K562 (cell line): ENCODE measurements around the gene ME3. TPM values are rescaled to one million over a fixed set of nuclear protein-coding genes. Genes with fewer than 3 reads are reported as not detected.
"Not testable (repeated sequence)": the region's sequence is repeated elsewhere in the genome, so short reads cannot be mapped to it uniquely, and the experiment has no call there.

Experiments
- ATAC-seq: fragments of 200-7000 bp; cut with Tn5 transposase; 3 replicates; pipeline ENCODE4 v1.9.1; 2020; ENCODE audit warnings: moderate library complexity
- BruUV-seq: library from RNA; stranded (reverse); fragments of 400-500 nt; replicated peaks from 2 replicates; lab custom pipeline; 2021; lab: Mats Ljungman, UMichigan
- CTCF ChIA-PET: fragments of 300-600 bp; formaldehyde crosslinking; extraction: SDS; loops from one replicate; lab custom pipeline; 2021; ENCODE audit warnings: low intra/inter-chr PET ratio; lab: Yijun Ruan, JAX
- POLR2A ChIA-PET: fragments of 300-600, 350-650 bp; sonication (Branson Sonifier 250); formaldehyde crosslinking; extraction: SDS; loops from one replicate; lab custom pipeline; 2021; ENCODE audit warnings: antibody characterized with exemption, inconsistent platforms; lab: Yijun Ruan, JAX
- DNase-seq, 4 experiments: peaks; one replicate each; pipeline versions ENCODE4 v3.0.0 to v3.0.0-alpha.2; 2011 to 2018; ENCODE audit warnings: low spot score in 3 of 4, mixed read lengths in 3 of 4; ENCODE audit errors: extremely low read depth in 1 of 4
- FAIRE-seq: peaks from 2 replicates; lab custom pipeline; 2011; peaks lifted over from hg19 to GRCh38; lab: Jason Lieb, UNC
- H2AFZ ChIP-seq: 2 replicates; pipeline ENCODE4 v1.6.0; 2011; ENCODE audit warnings: low read depth, low read length, control low read depth, inconsistent platforms
- H3K27ac ChIP-seq: fragments of 200-600 bp; 3 replicates; pipeline ENCODE4 v1.8.0; 2011; ENCODE audit warnings: low read depth, mild to moderate bottlenecking, control low read depth, inconsistent platforms, low read length, moderate library complexity, mixed read lengths; ENCODE audit errors: extremely low read depth
- H3K27me3 ChIP-seq, 2 experiments: fragments of 300-600 bp in 1 of 2; 2 replicates in 1 of 2; 3 replicates in 1 of 2; pipeline versions ENCODE4 v1.6.0 to v1.8.0; 2011; ENCODE audit warnings: inconsistent platforms in 2 of 2, low read length in 2 of 2, mild to moderate bottlenecking in 1 of 2, mixed read lengths in 1 of 2, moderate library complexity in 1 of 2; ENCODE audit not compliant: control insufficient read depth in 2 of 2, insufficient read depth in 2 of 2
- H3K36me3 ChIP-seq: fragments of 300-600 bp; 3 replicates; pipeline ENCODE4 v1.8.0; 2011; ENCODE audit warnings: mild to moderate bottlenecking, low read length, inconsistent platforms; ENCODE audit not compliant: control insufficient read depth, insufficient read depth
- H3K4me1 ChIP-seq, 2 experiments: fragments of 200-600 bp in 1 of 2; replicated peaks in 1 of 2; 2 replicates in 1 of 2; 3 replicates in 1 of 2; pipeline versions ENCODE4 v1.5.1 to v1.8.0; 2011; ENCODE audit warnings: inconsistent platforms in 2 of 2, low read length in 2 of 2, mild to moderate bottlenecking in 1 of 2, mixed read lengths in 1 of 2, moderate library complexity in 1 of 2; ENCODE audit not compliant: control insufficient read depth in 2 of 2, insufficient read depth in 2 of 2
- H3K4me2 ChIP-seq: 2 replicates; pipeline ENCODE4 v1.6.1; 2011; ENCODE audit warnings: low read length, control low read depth, inconsistent platforms, mixed read lengths; ENCODE audit not compliant: insufficient read depth
- H3K4me3 ChIP-seq: fragments of 200-600 bp; sonication (generic), shearing (Covaris generic); 2 replicates; pipeline ENCODE4 v1.5.1; 2016; ENCODE audit warnings: control low read depth, inconsistent platforms
- H3K79me2 ChIP-seq: fragments of 200-600 bp; 3 replicates; pipeline ENCODE4 v1.8.0; 2011; ENCODE audit warnings: low read length, inconsistent platforms; ENCODE audit not compliant: control insufficient read depth, insufficient read depth
- H3K9ac ChIP-seq, 2 experiments: 2 replicates each; pipeline versions ENCODE4 v1.6.0 to v1.6.1; 2011; ENCODE audit warnings: low read depth in 2 of 2, low read length in 2 of 2, control low read depth in 1 of 2, inconsistent platforms in 1 of 2, mild to moderate bottlenecking in 1 of 2, mixed read lengths in 1 of 2; ENCODE audit not compliant: insufficient read depth in 1 of 2
- H3K9me1 ChIP-seq: one replicate; pipeline ENCODE4 v1.6.0; 2011; ENCODE audit warnings: inconsistent platforms, mild to moderate bottlenecking, low read length, moderate library complexity; ENCODE audit not compliant: control insufficient read depth, insufficient read depth
- H3K9me3 ChIP-seq: replicated peaks from 2 replicates; pipeline ENCODE4 v1.5.1; 2011; ENCODE audit warnings: low read depth, low read length, inconsistent platforms; ENCODE audit not compliant: control insufficient read depth, insufficient read depth
- H4K20me1 ChIP-seq: replicated peaks from 2 replicates; pipeline ENCODE4 v1.6.1; 2011; ENCODE audit warnings: low read length, inconsistent platforms, mixed read lengths; ENCODE audit not compliant: control insufficient read depth, insufficient read depth
- BHLHE40 ChIP-seq: IDR thresholded peaks from 2 replicates; pipeline ENCODE4 v1.6.1; 2011; ENCODE audit warnings: low read length, improper control_type of control experiment
- GTF2F1 ChIP-seq: IDR thresholded peaks from 2 replicates; pipeline ENCODE4 v1.6.1; 2011; ENCODE audit warnings: low read depth, low read length, improper control_type of control experiment
- ID3 ChIP-seq, 2 experiments: fragments of 250-450 bp in 1 of 2; fragments of 450-650 bp in 1 of 2; sonication (Bioruptor Pico) in 1 of 2; IDR thresholded peaks; 2 replicates each; pipeline versions ENCODE4 v1.6.1 to v1.8.0; 2016 to 2021; ENCODE audit warnings: mild to moderate bottlenecking in 2 of 2, moderate library complexity in 2 of 2, missing compliant biosample characterization in 1 of 2, missing genetic modification characterization in 1 of 2
- MCM7 ChIP-seq, 2 experiments: fragments of 450-650 bp; IDR thresholded peaks; 2 replicates each; pipeline ENCODE4 v1.6.1; 2016 to 2018
- MEF2D ChIP-seq: conservative IDR thresholded peaks from 2 replicates; pipeline ENCODE4 v1.6.1; 2016; ENCODE audit warnings: low read depth, missing genetic modification characterization, missing compliant biosample characterization
- NCOA4 ChIP-seq: fragments of 450-650 bp; IDR thresholded peaks from 2 replicates; pipeline ENCODE4 v1.6.1; 2018; ENCODE audit warnings: mild to moderate bottlenecking; ENCODE audit not compliant: partially characterized antibody
- NCOR1 ChIP-seq: fragments of 450-650 bp; IDR thresholded peaks from 2 replicates; pipeline ENCODE4 v1.6.1; 2016; ENCODE audit warnings: mild to moderate bottlenecking, moderate library complexity
- PCBP1 ChIP-seq: fragments of 200-400 bp; formaldehyde crosslinking; IDR thresholded peaks from 2 replicates; pipeline ENCODE4 v1.6.1; 2018; ENCODE audit warnings: mild to moderate bottlenecking, low read depth, low read length; ENCODE audit not compliant: poor library complexity, severe bottlenecking
- ZNF232 ChIP-seq: sonication (generic); formaldehyde crosslinking; IDR thresholded peaks from 2 replicates; pipeline ENCODE4 v1.8.0; 2022; ENCODE audit warnings: mild to moderate bottlenecking, missing genetic modification reagents
- ZNF764 ChIP-seq: fragments of 250-450 bp; sonication (Bioruptor Pico); IDR thresholded peaks from 2 replicates; pipeline ENCODE4 v1.4.0; 2020; ENCODE audit warnings: low read depth, mild to moderate bottlenecking, moderate library complexity
- ZNF780A ChIP-seq: fragments of 250-450 bp; sonication (Bioruptor Pico); IDR thresholded peaks from 2 replicates; pipeline ENCODE4 v1.5.0; 2021; ENCODE audit warnings: mild to moderate bottlenecking
- WGBS: fragments of 100-300 bp; shearing (Covaris generic); methylation state at CpG from one replicate; pipeline ENCODE4 v1.1.6; 2016; ENCODE audit warnings: low coverage, mixed read lengths; ENCODE audit not compliant: insufficient coverage; ENCODE audit errors: missing lambda C conversion rate; 5-methylcytosine and 5-hydroxymethylcytosine counted together
- in situ Hi-C: fragments of 300-500 bp; cut with MboI; formaldehyde crosslinking; loops from 4 replicates; pipeline ENCODE4 v1.15.0; 2018; ENCODE audit warnings: inconsistent platforms, mixed read lengths
- intact Hi-C: fragments of 100-400 bp; cut with micrococcal nuclease; formaldehyde crosslinking; loops from 2 replicates; pipeline ENCODE4 v1.14.2; 2022
- polyA plus RNA-seq, 8 experiments: library from polyadenylated mRNA; depleted of rRNA in 4 of 8; stranded (reverse) in 5 of 8; unstranded in 3 of 8; fragments of >200 nt; fragmentation: Nextera tagmentation in 2 of 8; fragmentation: Illumina TruSeq in 1 of 8; extraction: Ambion mirVana in 2 of 8; extraction: Trizol in 1 of 8; gene quantifications; 2 replicates each; pipeline versions ENCODE4 v1.2.1 to v1.2.3, GENCODE V29; 2011 to 2014; ENCODE audit warnings: inconsistent platforms in 1 of 8, missing spikeins in 1 of 8
- total RNA-seq, 7 experiments: library from RNA; depleted of rRNA in 6 of 7; stranded (reverse); fragments of >200 nt in 6 of 7; fragmentation: Illumina TruSeq in 2 of 7; extraction: Trizol in 2 of 7; gene quantifications; 2 replicates each; pipeline versions ENCODE4 v1.2.1 to v1.2.3, GENCODE V29; 2011 to 2021; ENCODE audit warnings: low replicate concordance in 1 of 7

The ME3 gene
- total and polyA plus RNA-seq, 9 of the 15 experiments (the other 6 are each of a cell fraction or from before 2014, with no cell fraction given), result not detected

- FAIRE-seq (no peak), DNase-seq (no peak), ATAC-seq (no peak)
- ChIA-PET POLR2A (interaction anchor here (0.7 kb wide), 1 partner anchor 44 kb away, joined by 3 read pairs; no protein-coding TSS in a partner anchor), CTCF (no interaction called here)
- Histone ChIP-seq H3K9me3 (no peaks in the 10 kb centered on the region), H3K4me1 (no peaks in the 10 kb centered on the region), H3K27me3 (no peaks in the 10 kb centered on the region), H3K79me2 (no peaks in the 10 kb centered on the region), H4K20me1 (no peaks in the 10 kb centered on the region), H3K36me3 (no peaks in the 10 kb centered on the region), H3K9ac (no peak overlapping the region), H3K4me2 (no peak overlapping the region), H3K9me1 (no peaks in the 10 kb centered on the region), H3K27ac (no peak overlapping the region), H3K4me3 (no peak overlapping the region), H2AFZ (no peak overlapping the region)
- BruUV-seq, result no TSS peak
- in situ Hi-C loops (no loop called here), intact Hi-C loops (no loop called here)
- no peak for TF ChIP-seq ZNF780A (CRISPR knock-in tag)
- no peak for TF ChIP-seq MCM7 (IDR thresholded peaks at IDR 0.05)
- TF ChIP-seq MEF2D (tag), result no peak
- TF ChIP-seq ZNF764, result no peak
- TF ChIP-seq PCBP1, result no peak
- no peak for TF ChIP-seq NCOR1
- TF ChIP-seq ID3 (CRISPR knock-in tag; IDR thresholded peaks at IDR 0.05), result no peak
- no peak for TF ChIP-seq ID3 (tag; IDR thresholded peaks at IDR 0.05)
- TF ChIP-seq GTF2F1, result no peak
- no peak for TF ChIP-seq BHLHE40
- no peak for TF ChIP-seq ZNF232 (CRISPR knock-in tag)
- TF ChIP-seq NCOA4, result no peak
- 0% methylated on average over 1 of the region's 1 CpG for WGBS
These were observed 13.9 kb downstream of the ME3 start for GRCh38 chr11:86658534-86658933.

GRCh38 chr11:86645212-86645611 is 27.2 kb downstream of the ME3 start:
- H3K9me3 ChIP-seq, H3K9ac ChIP-seq, intact Hi-C loops, FAIRE-seq, H3K4me3 ChIP-seq, in situ Hi-C loops, H2AFZ ChIP-seq, H3K27ac ChIP-seq, ATAC-seq, H3K79me2 ChIP-seq, H3K4me1 ChIP-seq, H4K20me1 ChIP-seq, H3K4me2 ChIP-seq, BruUV-seq, H3K27me3 ChIP-seq, H3K36me3 ChIP-seq, H3K9me1 ChIP-seq, CTCF ChIA-PET, DNase-seq: not testable (repeated sequence)
- POLR2A ChIA-PET, result interaction anchor here (0.6 kb wide), 1 partner anchor 530 kb away, joined by 3 read pairs; no protein-coding TSS in a partner anchor
- WGBS, result 11% methylated on average over 3 of the region's 3 CpGs
